Ascending aorta (tissue), 2 donors: ENCODE results near the gene NUAK1. TPM values are rescaled to one million over a fixed set of nuclear protein-coding genes. Genes with fewer than 3 reads are reported as not detected.
A peak's percentile ranks its signal among the peaks of the same experiment; 100 is the strongest.

ENCODE experiments used
- DNase-seq, 2 donors: peaks; one replicate each; pipeline ENCODE4 v3.0.0-alpha.2; 2019; ENCODE audit warnings: low spot score in 2 of 2
- H3K27ac ChIP-seq, 2 donors: fragments of 200-600 bp; sonication (generic); one replicate each; pipeline ENCODE4 v1.5.1; 2016 to 2017; ENCODE audit warnings: mild to moderate bottlenecking in 1 of 2
- H3K27me3 ChIP-seq: fragments of 200-600 bp; sonication (generic); one replicate; pipeline ENCODE4 v1.5.1; 2017
- H3K36me3 ChIP-seq, 2 donors: fragments of 200-600 bp; sonication (generic); one replicate each; pipeline ENCODE4 v1.5.1; 2016
- H3K4me1 ChIP-seq, 2 donors: fragments of 200-600 bp; sonication (generic); one replicate each; pipeline ENCODE4 v1.5.1; 2016 to 2017; ENCODE audit warnings: mild to moderate bottlenecking in 1 of 2
- H3K4me3 ChIP-seq, 2 donors: fragments of 200-600 bp; sonication (generic); one replicate each; pipeline ENCODE4 v1.5.1; 2016 to 2017; ENCODE audit warnings: mild to moderate bottlenecking in 1 of 2
- H3K9me3 ChIP-seq, 2 donors: fragments of 200-600 bp; sonication (generic); one replicate each; pipeline ENCODE4 v1.5.1; 2016
- intact Hi-C: fragments of 100-400 bp; cut with DNase I; formaldehyde crosslinking; loops from one replicate; pipeline ENCODE4 v1.15.1; 2023
- total RNA-seq: library from RNA; depleted of rRNA; stranded (reverse); fragments of >200 nt; gene quantifications from one replicate; pipeline ENCODE4 v1.1.0, GENCODE V29; 2016
- TF ChIP-seq, protein P1 (sequence below), 3 experiments: fragments of 200-600 bp in 2 of 3; fragments of 450-650 bp in 1 of 3; sonication (generic) in 2 of 3; IDR thresholded peaks; one replicate each; pipeline ENCODE4 v1.5.1; 2016 to 2019; ENCODE audit warnings: antibody characterized with exemption in 3 of 3, mild to moderate bottlenecking in 1 of 3, moderate library complexity in 1 of 3

NUAK1 gene
- total RNA-seq, 1 donor from 2014 or later, result 29.7 TPM

DNA sequence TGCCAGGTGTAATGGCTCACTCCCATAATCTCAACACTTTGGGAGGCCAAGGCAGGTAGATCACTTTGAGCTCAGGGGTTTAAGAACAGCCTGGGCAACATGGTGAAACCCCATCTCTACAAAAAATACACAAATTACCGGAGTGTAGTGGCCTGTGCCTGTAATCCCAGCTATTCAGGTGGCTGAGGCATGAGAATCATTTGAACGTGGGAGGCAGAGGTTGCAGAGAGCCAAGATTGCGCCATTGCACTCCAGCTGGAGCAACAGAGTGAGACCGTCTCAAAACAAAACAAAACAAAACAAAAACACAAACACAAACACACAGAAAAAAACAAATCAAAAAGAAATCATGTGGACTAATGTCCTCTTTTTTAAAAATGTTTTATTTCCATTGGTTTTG is 104.4 kb downstream of the NUAK1 start:
- DNase-seq, result no peak
- Histone ChIP-seq H3K27ac (no peak overlapping the region), H3K36me3 (no peaks in the 10 kb centered on the region), H3K4me3 (no peak overlapping the region), H3K9me3 (no peaks in the 10 kb centered on the region), H3K27me3 (no peaks in the 10 kb centered on the region), H3K4me1 (peaks cover 0 to 8% of the 10 kb centered on the region in 2 donors)
- TF ChIP-seq, protein P1, sequence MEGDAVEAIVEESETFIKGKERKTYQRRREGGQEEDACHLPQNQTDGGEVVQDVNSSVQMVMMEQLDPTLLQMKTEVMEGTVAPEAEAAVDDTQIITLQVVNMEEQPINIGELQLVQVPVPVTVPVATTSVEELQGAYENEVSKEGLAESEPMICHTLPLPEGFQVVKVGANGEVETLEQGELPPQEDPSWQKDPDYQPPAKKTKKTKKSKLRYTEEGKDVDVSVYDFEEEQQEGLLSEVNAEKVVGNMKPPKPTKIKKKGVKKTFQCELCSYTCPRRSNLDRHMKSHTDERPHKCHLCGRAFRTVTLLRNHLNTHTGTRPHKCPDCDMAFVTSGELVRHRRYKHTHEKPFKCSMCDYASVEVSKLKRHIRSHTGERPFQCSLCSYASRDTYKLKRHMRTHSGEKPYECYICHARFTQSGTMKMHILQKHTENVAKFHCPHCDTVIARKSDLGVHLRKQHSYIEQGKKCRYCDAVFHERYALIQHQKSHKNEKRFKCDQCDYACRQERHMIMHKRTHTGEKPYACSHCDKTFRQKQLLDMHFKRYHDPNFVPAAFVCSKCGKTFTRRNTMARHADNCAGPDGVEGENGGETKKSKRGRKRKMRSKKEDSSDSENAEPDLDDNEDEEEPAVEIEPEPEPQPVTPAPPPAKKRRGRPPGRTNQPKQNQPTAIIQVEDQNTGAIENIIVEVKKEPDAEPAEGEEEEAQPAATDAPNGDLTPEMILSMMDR (IDR thresholded peaks at IDR 0.05), result no peak
- intact Hi-C loops, result no loop called here

DNA sequence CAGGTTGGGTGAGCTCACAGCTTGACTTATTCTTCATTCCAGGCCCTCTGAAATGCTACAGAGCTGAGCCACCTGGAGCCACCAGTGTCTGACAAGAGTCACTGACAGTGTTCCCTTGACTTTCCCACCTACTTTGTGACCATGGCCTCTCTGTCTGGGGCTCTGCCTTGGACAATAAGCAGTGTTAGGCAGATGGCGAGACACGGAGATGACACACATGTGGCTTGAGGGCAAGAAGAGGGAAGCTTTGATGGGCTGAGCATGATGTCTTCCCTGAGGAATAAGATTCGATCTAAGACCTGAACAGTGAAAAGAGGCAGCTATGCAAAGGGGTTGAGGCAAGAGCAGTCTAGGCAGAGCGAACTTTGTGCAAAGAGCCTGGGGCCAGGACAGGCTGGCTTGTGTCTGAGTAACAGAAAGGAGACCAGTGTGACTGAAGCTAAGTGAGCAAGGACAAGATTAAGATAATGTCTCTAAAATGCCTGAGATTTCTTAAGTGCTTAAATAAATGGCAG is 105.5 kb downstream of the NUAK1 start:
- peak overlapping the region in 1 of 2 donors; percentile 29 for H3K27ac ChIP-seq
- H3K36me3 ChIP-seq, result no peaks in the 10 kb centered on the region
- no peaks in the 10 kb centered on the region for H3K9me3 ChIP-seq
- no peak overlapping the region for H3K4me3 ChIP-seq
- intact Hi-C loops, result no loop called here
- no peak for DNase-seq
- peaks cover 0 to 8% of the 10 kb centered on the region in 2 donors for H3K4me1 ChIP-seq
- H3K27me3 ChIP-seq, result no peaks in the 10 kb centered on the region
- TF ChIP-seq, protein P1 (IDR thresholded peaks at IDR 0.05), result no peak

DNA sequence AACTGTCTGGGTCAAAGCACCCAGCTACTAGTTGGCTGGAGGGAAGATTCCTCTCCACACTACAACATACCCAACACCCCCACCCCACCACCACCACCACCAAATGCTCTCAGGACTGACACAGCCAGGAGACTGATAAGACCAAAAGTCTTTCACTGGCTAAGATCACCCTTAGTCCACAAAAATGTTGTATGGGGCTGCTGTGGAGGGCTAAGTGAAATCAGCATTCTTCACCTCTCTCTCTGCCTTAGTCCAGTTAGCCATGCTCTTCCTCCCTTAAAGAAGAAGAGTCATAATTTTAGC is 106.2 kb downstream of the NUAK1 start:
- Histone ChIP-seq H3K4me3 (no peak overlapping the region), H3K4me1 (peaks cover 0 to 8% of the 10 kb centered on the region in 2 donors), H3K27ac (no peak overlapping the region), H3K27me3 (no peaks in the 10 kb centered on the region), H3K9me3 (no peaks in the 10 kb centered on the region), H3K36me3 (no peaks in the 10 kb centered on the region)
- TF ChIP-seq, protein P1 (IDR thresholded peaks at IDR 0.05), result no peak
- intact Hi-C loops, result no loop called here
- no peak for DNase-seq

DNA sequence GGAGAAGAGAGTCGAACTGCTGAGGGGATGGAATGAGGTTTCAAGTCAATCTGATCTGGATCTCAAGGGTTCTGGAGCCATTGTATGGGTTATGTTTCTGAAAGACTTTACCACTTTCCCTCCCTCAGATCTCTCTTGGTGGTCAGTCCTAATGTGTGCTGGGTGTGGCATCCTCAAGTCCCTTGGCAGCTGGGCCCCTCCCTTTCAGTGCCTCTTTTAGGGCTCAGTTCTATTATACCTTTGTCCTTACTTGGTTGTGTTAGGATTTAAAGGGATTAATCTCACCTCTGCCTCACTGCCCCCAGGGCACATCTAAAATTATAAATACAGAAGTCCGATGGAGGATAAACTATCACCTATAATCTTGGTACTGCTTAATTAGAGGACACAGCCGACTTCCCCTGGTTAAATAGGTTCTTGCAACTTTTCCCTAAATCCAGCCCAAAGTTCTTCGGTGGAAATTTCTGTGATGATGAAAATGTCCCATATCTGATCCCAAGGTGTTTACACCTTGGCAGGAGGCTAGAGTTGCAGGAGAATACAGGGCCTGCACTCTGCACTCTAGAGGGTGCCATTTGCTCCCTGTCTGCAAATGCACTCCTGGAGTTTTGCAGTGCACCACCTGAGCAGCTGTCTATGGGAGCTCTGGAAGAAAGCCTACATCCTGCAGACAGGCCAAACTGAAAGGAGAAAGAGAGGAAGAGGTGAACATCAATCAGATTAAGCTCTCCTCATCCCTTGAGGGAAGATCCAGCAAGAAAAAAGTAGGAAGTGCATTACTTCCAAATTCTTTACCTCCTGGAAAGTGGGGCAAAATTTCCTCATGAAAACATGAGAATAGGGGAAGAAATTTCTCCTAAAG is 106.8 kb downstream of the NUAK1 start:
- TF ChIP-seq, protein P1 (IDR thresholded peaks at IDR 0.05), result no peak
- intact Hi-C loops, result no loop called here
- no peaks in the 10 kb centered on the region for H3K36me3 ChIP-seq
- H3K4me1 ChIP-seq, result peaks cover 0 to 8% of the 10 kb centered on the region in 2 donors
- H3K9me3 ChIP-seq, result no peaks in the 10 kb centered on the region
- no peak overlapping the region for H3K4me3 ChIP-seq
- no peaks in the 10 kb centered on the region for H3K27me3 ChIP-seq
- H3K27ac ChIP-seq, result peak overlapping the region in 1 of 2 donors; percentile 70
- DNase-seq, result no peak

DNA sequence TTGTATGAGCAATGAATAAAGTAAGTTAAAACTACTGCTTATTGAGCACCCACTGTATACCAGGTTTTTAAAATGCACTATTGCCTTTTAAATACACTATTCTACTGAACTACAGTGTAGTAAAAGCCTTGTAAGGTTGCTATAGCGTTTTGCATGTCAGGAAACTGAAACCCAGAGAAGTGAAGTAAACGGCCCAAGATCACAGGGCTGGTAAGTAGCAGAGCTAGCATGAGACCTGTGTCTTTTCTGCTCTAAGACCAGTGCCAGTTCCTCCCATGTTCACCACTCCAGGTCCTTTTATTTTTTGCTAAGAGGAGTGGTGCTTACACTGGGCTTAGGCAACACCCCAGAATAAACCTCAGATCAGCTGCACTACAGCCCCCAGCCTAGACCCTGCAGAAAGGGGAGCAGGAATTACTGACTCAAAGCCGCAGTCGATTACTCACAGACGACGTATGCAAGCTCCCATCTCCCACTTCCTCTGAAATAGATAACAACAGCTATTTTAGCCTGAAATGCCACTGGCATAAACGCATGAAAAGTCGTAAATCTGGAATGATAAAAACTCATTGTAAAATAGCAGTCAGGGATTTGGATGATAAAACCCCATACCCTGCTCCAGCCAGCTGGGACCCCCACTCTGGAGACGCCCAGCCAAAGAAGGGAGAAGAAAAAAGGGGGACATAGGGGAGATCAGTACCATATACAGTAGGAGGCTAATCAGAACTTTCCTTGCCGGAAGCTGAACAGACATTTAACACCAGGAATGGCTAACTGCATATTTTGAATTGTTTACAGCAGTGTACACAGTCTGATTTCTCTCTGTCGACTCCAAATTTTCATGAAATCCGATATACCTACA is 108.3 kb downstream of the NUAK1 start:
- Histone ChIP-seq H3K27ac (peak overlapping the region; percentile 66 to 70), H3K4me1 (peaks cover 0 to 8% of the 10 kb centered on the region in 2 donors), H3K9me3 (no peaks in the 10 kb centered on the region), H3K4me3 (peak overlapping the region; percentile 27 to 39), H3K27me3 (no peaks in the 10 kb centered on the region), H3K36me3 (no peaks in the 10 kb centered on the region)
- peak in 1 of 2 donors; percentile 67 for DNase-seq
- TF ChIP-seq, protein P1 (IDR thresholded peaks at IDR 0.05), result no peak
- intact Hi-C loops, result no loop called here
